ENCODE results near the gene SZT2.

- TF ChIP-seq KDM1A (IDR thresholded peaks at IDR 0.05; ENCODE audit: borderline replicate concordance): no peak
- TF ChIP-seq SIN3A (IDR thresholded peaks at IDR 0.05; ENCODE audit: low read depth, low read length): no peak
- TF ChIP-seq, protein P1, sequence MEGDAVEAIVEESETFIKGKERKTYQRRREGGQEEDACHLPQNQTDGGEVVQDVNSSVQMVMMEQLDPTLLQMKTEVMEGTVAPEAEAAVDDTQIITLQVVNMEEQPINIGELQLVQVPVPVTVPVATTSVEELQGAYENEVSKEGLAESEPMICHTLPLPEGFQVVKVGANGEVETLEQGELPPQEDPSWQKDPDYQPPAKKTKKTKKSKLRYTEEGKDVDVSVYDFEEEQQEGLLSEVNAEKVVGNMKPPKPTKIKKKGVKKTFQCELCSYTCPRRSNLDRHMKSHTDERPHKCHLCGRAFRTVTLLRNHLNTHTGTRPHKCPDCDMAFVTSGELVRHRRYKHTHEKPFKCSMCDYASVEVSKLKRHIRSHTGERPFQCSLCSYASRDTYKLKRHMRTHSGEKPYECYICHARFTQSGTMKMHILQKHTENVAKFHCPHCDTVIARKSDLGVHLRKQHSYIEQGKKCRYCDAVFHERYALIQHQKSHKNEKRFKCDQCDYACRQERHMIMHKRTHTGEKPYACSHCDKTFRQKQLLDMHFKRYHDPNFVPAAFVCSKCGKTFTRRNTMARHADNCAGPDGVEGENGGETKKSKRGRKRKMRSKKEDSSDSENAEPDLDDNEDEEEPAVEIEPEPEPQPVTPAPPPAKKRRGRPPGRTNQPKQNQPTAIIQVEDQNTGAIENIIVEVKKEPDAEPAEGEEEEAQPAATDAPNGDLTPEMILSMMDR (IDR thresholded peaks at IDR 0.05 in 2 of 3, conservative IDR thresholded peaks at IDR 0.05 in 1 of 3; ENCODE audit: control insufficient read depth in 2 of 3, extremely low read depth in 1 of 3, insufficient read depth in 1 of 3, low read depth in 3 of 3, low read length in 3 of 3): no peak
- no peak for TF ChIP-seq KLF5 (IDR thresholded peaks at IDR 0.05; ENCODE audit: partially characterized antibody)
- no peak for TF ChIP-seq SPI1 (IDR thresholded peaks at IDR 0.05; ENCODE audit: borderline replicate concordance, insufficient read depth, low read depth, low read length)
- no peak for TF ChIP-seq ZNF24 (IDR thresholded peaks at IDR 0.05)
- no peak for TF ChIP-seq RAD51 (IDR thresholded peaks at IDR 0.05)
- no peak for TF ChIP-seq POLR2AphosphoS5 (IDR thresholded peaks at IDR 0.05; ENCODE audit: low read length)
- no peak for TF ChIP-seq FOS (IDR thresholded peaks at IDR 0.05; ENCODE audit: borderline replicate concordance, extremely low read depth, insufficient read length)
- no peak for TF ChIP-seq TARDBP (IDR thresholded peaks at IDR 0.05; ENCODE audit: borderline replicate concordance)
- TF ChIP-seq, protein P2, sequence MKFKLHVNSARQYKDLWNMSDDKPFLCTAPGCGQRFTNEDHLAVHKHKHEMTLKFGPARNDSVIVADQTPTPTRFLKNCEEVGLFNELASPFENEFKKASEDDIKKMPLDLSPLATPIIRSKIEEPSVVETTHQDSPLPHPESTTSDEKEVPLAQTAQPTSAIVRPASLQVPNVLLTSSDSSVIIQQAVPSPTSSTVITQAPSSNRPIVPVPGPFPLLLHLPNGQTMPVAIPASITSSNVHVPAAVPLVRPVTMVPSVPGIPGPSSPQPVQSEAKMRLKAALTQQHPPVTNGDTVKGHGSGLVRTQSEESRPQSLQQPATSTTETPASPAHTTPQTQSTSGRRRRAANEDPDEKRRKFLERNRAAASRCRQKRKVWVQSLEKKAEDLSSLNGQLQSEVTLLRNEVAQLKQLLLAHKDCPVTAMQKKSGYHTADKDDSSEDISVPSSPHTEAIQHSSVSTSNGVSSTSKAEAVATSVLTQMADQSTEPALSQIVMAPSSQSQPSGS (IDR thresholded peaks at IDR 0.05; ENCODE audit: low read length): no peak
- TF ChIP-seq EP300 (IDR thresholded peaks at IDR 0.05; ENCODE audit: borderline replicate concordance in 1 of 2, control insufficient read depth in 1 of 2, low read depth in 2 of 2, low read length in 2 of 2): no peak
- no peak for TF ChIP-seq E2F4 (IDR thresholded peaks at IDR 0.05; ENCODE audit: low read depth, low read length)
These were observed 26.2 kb downstream of the SZT2 start for GRCh38 chr1:43415901-43416300.

Data from GM12878 (cell line).